RWPE2 (cell line): ENCODE measurements around the gene ASH1L.

Source experiments
- ATAC-seq: fragments of 200-7000 bp; cut with Tn5 transposase; 3 replicates; pipeline ENCODE4 v1.9.1; 2021; ENCODE audit warnings: low read depth
- DNase-seq: peaks from one replicate; pipeline ENCODE4 v3.0.0-alpha.2; 2020; ENCODE audit warnings: low spot score
- H3K27ac ChIP-seq: fragments of 450-650 bp; 2 replicates; pipeline ENCODE4 v1.5.1; 2017; ENCODE audit warnings: mild to moderate bottlenecking; ENCODE audit not compliant: poor library complexity, severe bottlenecking
- H3K27me3 ChIP-seq: fragments of 250-450 bp; sonication (Bioruptor Pico); 2 replicates; pipeline ENCODE4 v1.5.1; 2021; ENCODE audit warnings: mild to moderate bottlenecking, moderate library complexity; ENCODE audit not compliant: insufficient read depth, poor library complexity, severe bottlenecking
- H3K36me3 ChIP-seq: fragments of 250-450 bp; sonication (Bioruptor Pico); 2 replicates; pipeline ENCODE4 v1.5.1; 2020; ENCODE audit warnings: low read depth, mild to moderate bottlenecking, moderate library complexity
- H3K4me1 ChIP-seq: fragments of 250-450 bp; sonication (Bioruptor Pico); 2 replicates; pipeline ENCODE4 v1.5.1; 2021; ENCODE audit warnings: mild to moderate bottlenecking, moderate library complexity; ENCODE audit not compliant: insufficient read depth, poor library complexity, severe bottlenecking
- H3K4me3 ChIP-seq: fragments of 250-450 bp; sonication (Bioruptor Pico); 2 replicates; pipeline ENCODE4 v1.5.1; 2021; ENCODE audit warnings: mild to moderate bottlenecking, moderate library complexity; ENCODE audit not compliant: severe bottlenecking
- H3K9me3 ChIP-seq: fragments of 250-450 bp; sonication (Bioruptor Pico); 2 replicates; pipeline ENCODE4 v1.5.1; 2021; ENCODE audit warnings: mild to moderate bottlenecking, moderate library complexity; ENCODE audit not compliant: severe bottlenecking
- CTCF ChIP-seq: fragments of 450-650 bp; IDR thresholded peaks from one replicate; pipeline ENCODE4 v1.5.1; 2017; ENCODE audit warnings: mild to moderate bottlenecking, moderate library complexity; ENCODE audit not compliant: poor library complexity, severe bottlenecking

The ASH1L gene

GRCh38 chr1:155313261-155313660 lies 249.3 kb downstream of the ASH1L start:
- peaks cover 85% of the 10 kb centered on the region for H3K36me3 ChIP-seq
- TF ChIP-seq CTCF, result no peak
- H3K4me3 ChIP-seq, result no peak overlapping the region
- DNase-seq (no peak), ATAC-seq (no peak)
- no peak overlapping the region for H3K27ac ChIP-seq
- H3K4me1 ChIP-seq, result peaks cover 12% of the 10 kb centered on the region
- no peaks in the 10 kb centered on the region for H3K9me3 ChIP-seq
- H3K27me3 ChIP-seq, result no peaks in the 10 kb centered on the region

GRCh38 chr1:155309423-155310021 lies 253.1 kb downstream of the ASH1L start:
- H3K9me3 ChIP-seq, result no peaks in the 10 kb centered on the region
- no peak for DNase-seq
- no peak for TF ChIP-seq CTCF
- H3K27ac ChIP-seq, result peak overlapping the region; percentile 90
- peaks cover 12% of the 10 kb centered on the region for H3K4me1 ChIP-seq
- no peaks in the 10 kb centered on the region for H3K27me3 ChIP-seq
- H3K4me3 ChIP-seq, result peak overlapping the region; percentile 49
- ATAC-seq, result no peak
- H3K36me3 ChIP-seq, result peaks cover 47% of the 10 kb centered on the region

- Histone ChIP-seq H3K27me3 (no peaks in the 10 kb centered on the region), H3K4me1 (peaks cover 12% of the 10 kb centered on the region), H3K36me3 (peaks cover 40% of the 10 kb centered on the region), H3K27ac (peak within 1 kb of the TSS; percentile 90), H3K4me3 (peak within 1 kb of the TSS; percentile 49), H3K9me3 (no peaks in the 10 kb centered on the region)
- TF ChIP-seq CTCF, result no peak
- DNase-seq (peak; percentile 98), ATAC-seq (peak; percentile 97)
Measured at GRCh38 chr1:155308493-155309422, 253.8 kb downstream of the ASH1L start, which contains the start of gene FDPS. Gene FDPS, plus strand, starts transcription at chr1:155308866. Its CDS starts 924 bp downstream, at chr1:155309790.

DNA sequence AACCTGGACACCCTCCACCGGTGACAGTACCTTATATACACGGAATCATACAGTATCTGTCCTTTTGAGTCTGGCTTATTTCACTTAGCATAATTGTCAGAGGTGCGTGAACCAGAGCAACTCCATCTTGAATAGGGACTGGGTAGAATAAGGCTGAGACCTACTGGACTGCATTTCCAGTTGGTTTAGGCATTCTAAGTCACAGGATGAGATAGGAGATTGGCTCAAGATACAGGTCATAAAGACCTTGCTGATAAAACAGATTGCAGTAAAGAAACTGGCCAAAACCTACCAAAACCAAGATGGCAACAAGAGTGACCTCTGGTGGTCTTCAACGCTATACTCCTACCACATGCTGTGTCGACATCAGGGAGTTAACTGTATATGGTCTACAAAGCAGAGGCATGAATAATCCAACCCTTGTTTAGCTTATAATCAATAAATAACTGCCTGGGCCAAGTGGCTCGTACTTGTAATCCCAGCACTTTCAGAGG lies 255.3 kb downstream of the ASH1L start:
- peak; percentile 36 for TF ChIP-seq CTCF
- Histone ChIP-seq H3K4me3 (no peak overlapping the region), H3K9me3 (no peaks in the 10 kb centered on the region), H3K27me3 (no peaks in the 10 kb centered on the region), H3K27ac (peak overlapping the region; percentile 90), H3K36me3 (peaks cover 25% of the 10 kb centered on the region), H3K4me1 (peaks cover 12% of the 10 kb centered on the region)
- DNase-seq (no peak), ATAC-seq (no peak)
